ENCODE data around the gene CITED2. TPM values are rescaled to one million over a fixed set of nuclear protein-coding genes. Genes with fewer than 3 reads are reported as not detected.

CITED2 gene
- total RNA-seq, 1 experiment from 2014 or later = 54.2 TPM

- no peaks in the 10 kb centered on the region for H3K27me3 ChIP-seq (ENCODE audit: low read length)
- H4K20me1 ChIP-seq (ENCODE audit: low read length) = no peaks in the 10 kb centered on the region
- H3K4me3 ChIP-seq (ENCODE audit: low read length) = no peak overlapping the region
- TF ChIP-seq EZH2 (IDR thresholded peaks at IDR 0.05; ENCODE audit: low read length, unreplicated experiment) (no peak), CTCF (conservative IDR thresholded peaks at IDR 0.05; ENCODE audit: low read depth, low read length) (no peak), EZH2phosphoT487 (IDR thresholded peaks at IDR 0.05; ENCODE audit: borderline replicate concordance, low read length) (no peak)
- intact Hi-C loops (cut with micrococcal nuclease) = no loop called here
- no TSS peak for BruUV-seq (replicated peaks)
- no peak overlapping the region for H3K27ac ChIP-seq (ENCODE audit: low read length)
- no peak overlapping the region for H3K9ac ChIP-seq (ENCODE audit: low read length)
- no peaks in the 10 kb centered on the region for H3K36me3 ChIP-seq (ENCODE audit: low read depth, low read length)
- no peaks in the 10 kb centered on the region for H3K79me2 ChIP-seq (ENCODE audit: low read length)
- H3K9me2 ChIP-seq (replicated peaks; ENCODE audit: low read length) = no peaks in the 10 kb centered on the region
- DNase-seq = no peak
- peaks cover 26% of the 10 kb centered on the region for H3K4me1 ChIP-seq (ENCODE audit: insufficient read depth, low read length)
- no peaks in the 10 kb centered on the region for H3K9me3 ChIP-seq (ENCODE audit: low read length)
- H2AFZ ChIP-seq (ENCODE audit: low read length) = no peak overlapping the region
- no peak for ATAC-seq
- H3F3A ChIP-seq (ENCODE audit: low read length, unreplicated experiment) = no peaks in the 10 kb centered on the region
- no peak overlapping the region for H3K4me2 ChIP-seq (ENCODE audit: low read length)
- CTCF ChIA-PET = no interaction called here
- POLR2A ChIA-PET (ENCODE audit: unreplicated experiment) = no interaction called here
Observed at GRCh38 chr6:139380168-139380567, 5.7 kb upstream of the CITED2 start.

- DNase-seq (peak; percentile 83), ATAC-seq (peak; percentile 7; the same call in 1 of the 2 replicates)
- Histone ChIP-seq H2AFZ (ENCODE audit: low read length) (no peak overlapping the region), H3K36me3 (ENCODE audit: low read depth, low read length) (no peaks in the 10 kb centered on the region), H3K79me2 (ENCODE audit: low read length) (peaks cover 5% of the 10 kb centered on the region), H3K27me3 (ENCODE audit: low read length) (no peaks in the 10 kb centered on the region), H3K9me2 (replicated peaks; ENCODE audit: low read length) (no peaks in the 10 kb centered on the region), H3K4me2 (ENCODE audit: low read length) (peak overlapping the region; percentile 40; the same call in 1 of the 2 replicates), H3K9me3 (ENCODE audit: low read length) (no peaks in the 10 kb centered on the region), H3K27ac (ENCODE audit: low read length) (peak overlapping the region; percentile 28; the same call in 1 of the 2 replicates), H3K9ac (ENCODE audit: low read length) (no peak overlapping the region), H3K4me3 (ENCODE audit: low read length) (no peak overlapping the region), H3F3A (ENCODE audit: low read length, unreplicated experiment) (no peaks in the 10 kb centered on the region), H4K20me1 (ENCODE audit: low read length) (no peaks in the 10 kb centered on the region), H3K4me1 (ENCODE audit: insufficient read depth, low read length) (peaks cover 26% of the 10 kb centered on the region)
- CTCF ChIA-PET = no interaction called here
- intact Hi-C loops (cut with micrococcal nuclease) = loop anchor here (5.0 to 10.0 kb wide), 6 partner anchors 186 to 1466 kb away; no protein-coding TSS in a partner anchor
- no TSS peak for BruUV-seq (replicated peaks)
- POLR2A ChIA-PET (ENCODE audit: unreplicated experiment) = no interaction called here
- no peak for TF ChIP-seq EZH2phosphoT487 (IDR thresholded peaks at IDR 0.05; ENCODE audit: borderline replicate concordance, low read length)
- no peak for TF ChIP-seq EZH2 (IDR thresholded peaks at IDR 0.05; ENCODE audit: low read length, unreplicated experiment)
- TF ChIP-seq CTCF (conservative IDR thresholded peaks at IDR 0.05; ENCODE audit: low read depth, low read length) = no peak
Observed at GRCh38 chr6:139378882-139379341, 4.5 kb upstream of the CITED2 start.

- Histone ChIP-seq H3K4me3 (ENCODE audit: low read length) (no peak overlapping the region), H3K27ac (ENCODE audit: low read length) (no peak overlapping the region), H3K27me3 (ENCODE audit: low read length) (no peaks in the 10 kb centered on the region), H2AFZ (ENCODE audit: low read length) (no peak overlapping the region), H4K20me1 (ENCODE audit: low read length) (no peaks in the 10 kb centered on the region; the same call in 1 of the 2 replicates), H3K4me1 (ENCODE audit: insufficient read depth, low read length) (peaks cover 26% of the 10 kb centered on the region), H3K9me3 (ENCODE audit: low read length) (no peaks in the 10 kb centered on the region), H3K4me2 (ENCODE audit: low read length) (peak overlapping the region; percentile 44), H3K9ac (ENCODE audit: low read length) (no peak overlapping the region), H3F3A (ENCODE audit: low read length, unreplicated experiment) (no peaks in the 10 kb centered on the region), H3K36me3 (ENCODE audit: low read depth, low read length) (no peaks in the 10 kb centered on the region), H3K9me2 (replicated peaks; ENCODE audit: low read length) (no peaks in the 10 kb centered on the region), H3K79me2 (ENCODE audit: low read length) (peaks cover 12% of the 10 kb centered on the region)
- POLR2A ChIA-PET (ENCODE audit: unreplicated experiment) = no interaction called here
- CTCF ChIA-PET = no interaction called here
- DNase-seq (no peak), ATAC-seq (no peak)
- no TSS peak for BruUV-seq (replicated peaks)
- no peak for TF ChIP-seq EZH2 (IDR thresholded peaks at IDR 0.05; ENCODE audit: low read length, unreplicated experiment)
- no peak for TF ChIP-seq CTCF (conservative IDR thresholded peaks at IDR 0.05; ENCODE audit: low read depth, low read length)
- no peak for TF ChIP-seq EZH2phosphoT487 (IDR thresholded peaks at IDR 0.05; ENCODE audit: borderline replicate concordance, low read length)
- intact Hi-C loops (cut with micrococcal nuclease) = loop anchor here (5.0 to 10.0 kb wide), 6 partner anchors 187 to 1467 kb away; no protein-coding TSS in a partner anchor
Observed at GRCh38 chr6:139378226-139378625, 3.8 kb upstream of the CITED2 start.

Data from PC-3 (cell line).